ENCODE data around the gene PRKAR2B.

Gene PRKAR2B

DNA sequence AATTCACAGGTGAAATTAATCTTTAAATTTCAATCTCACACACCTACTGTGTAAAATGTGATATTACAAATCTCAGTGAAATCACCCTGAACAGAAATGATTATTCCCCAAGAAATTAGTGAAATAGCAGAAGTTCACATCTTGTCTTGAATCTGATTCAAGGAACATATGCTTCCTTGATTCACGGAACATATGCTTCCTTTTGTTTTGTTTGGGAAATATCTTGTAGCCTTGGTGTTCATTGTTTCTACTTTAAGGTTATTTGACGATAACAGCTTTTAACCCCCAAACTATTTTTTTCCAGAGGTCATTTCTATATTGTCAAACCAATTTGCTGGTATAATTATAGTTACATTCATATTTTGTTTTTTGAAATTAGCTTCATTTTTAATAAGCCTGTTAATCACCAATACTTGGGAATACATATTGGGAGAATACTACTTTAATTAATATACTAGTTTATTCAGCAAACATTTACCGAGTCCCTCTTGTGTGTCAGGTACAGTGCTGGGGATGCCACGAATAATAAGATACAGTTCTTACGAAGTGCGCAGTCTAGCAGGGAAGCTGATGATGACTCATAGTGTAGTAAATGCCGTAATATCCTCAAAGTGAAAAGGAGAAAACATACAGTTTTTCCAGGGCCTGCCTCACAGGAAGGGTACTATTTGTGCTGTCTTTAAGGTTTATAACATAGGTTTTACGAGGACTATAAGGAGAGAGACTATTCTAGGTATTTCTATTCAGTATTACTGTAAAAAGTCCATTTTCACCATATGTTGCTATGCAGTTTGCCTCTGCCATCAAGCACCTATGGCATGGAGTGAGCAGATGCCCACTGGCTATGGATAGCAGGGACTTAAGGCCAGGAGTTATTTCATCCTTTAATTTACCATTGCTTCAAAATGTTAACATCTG, 32.5 kb downstream of the PRKAR2B start:
- TF ChIP-seq REST (IDR thresholded peaks at IDR 0.05; ENCODE audit: insufficient read depth in 1 of 2, low read depth in 2 of 2, low read length in 2 of 2) (no peak), TAF1 (IDR thresholded peaks at IDR 0.05; ENCODE audit: borderline replicate concordance, insufficient read depth, low read length) (no peak), SIN3A (IDR thresholded peaks at IDR 0.05; ENCODE audit: borderline replicate concordance, insufficient read depth, low read length) (no peak), POLR2AphosphoS5 (IDR thresholded peaks at IDR 0.05; ENCODE audit: low read depth, low read length) (no peak), FOXP2 (optimal IDR thresholded peaks at IDR 0.05; ENCODE audit: borderline replicate concordance, extremely low read depth, extremely low read length, insufficient read depth) (no peak)

DNA sequence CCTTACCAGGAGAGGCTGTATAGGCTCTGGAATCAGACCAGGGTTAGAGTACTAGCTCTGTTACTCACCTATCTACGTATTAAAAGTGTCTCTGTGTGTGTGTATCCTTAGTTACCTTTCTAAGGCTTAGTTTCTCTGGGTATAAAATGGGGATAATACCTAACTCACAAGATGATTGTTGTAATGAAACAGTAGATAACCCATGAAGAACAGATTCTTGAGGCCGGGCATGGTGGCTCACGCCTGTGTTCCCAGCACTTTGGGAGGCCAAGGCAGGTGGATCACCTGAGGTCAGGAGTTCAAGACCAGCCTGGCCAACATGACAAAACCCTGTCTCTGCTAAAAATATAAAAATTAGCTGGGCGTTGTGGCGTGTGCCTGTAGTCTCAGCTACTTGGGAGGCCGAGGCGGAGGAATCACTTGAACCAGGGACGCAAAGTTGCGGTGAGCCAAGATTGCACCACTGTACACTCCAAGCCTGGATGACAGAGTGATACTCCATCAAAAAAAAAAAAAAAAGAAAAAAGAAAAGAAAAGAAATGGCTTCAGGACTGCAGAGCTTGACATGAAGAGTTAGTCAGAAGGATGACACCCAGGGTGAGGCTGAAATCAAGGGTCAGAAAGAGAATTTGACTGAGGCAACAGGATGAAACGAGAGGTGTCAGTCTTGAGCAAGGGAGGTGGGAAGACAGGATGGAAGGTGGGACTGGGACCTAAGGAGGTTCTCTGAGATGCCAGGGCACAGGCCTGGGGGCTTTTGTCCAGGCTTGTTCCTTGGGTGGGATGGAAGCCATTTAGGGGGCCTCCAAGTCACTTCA, 33.4 kb downstream of the PRKAR2B start:
- TF ChIP-seq POLR2AphosphoS5 (IDR thresholded peaks at IDR 0.05; ENCODE audit: low read depth, low read length) (no peak), FOXP2 (optimal IDR thresholded peaks at IDR 0.05; ENCODE audit: borderline replicate concordance, extremely low read depth, extremely low read length, insufficient read depth) (no peak), TAF1 (IDR thresholded peaks at IDR 0.05; ENCODE audit: borderline replicate concordance, insufficient read depth, low read length) (no peak), REST (IDR thresholded peaks at IDR 0.05; ENCODE audit: insufficient read depth in 1 of 2, low read depth in 2 of 2, low read length in 2 of 2) (no peak), SIN3A (IDR thresholded peaks at IDR 0.05; ENCODE audit: borderline replicate concordance, insufficient read depth, low read length) (no peak)

DNA sequence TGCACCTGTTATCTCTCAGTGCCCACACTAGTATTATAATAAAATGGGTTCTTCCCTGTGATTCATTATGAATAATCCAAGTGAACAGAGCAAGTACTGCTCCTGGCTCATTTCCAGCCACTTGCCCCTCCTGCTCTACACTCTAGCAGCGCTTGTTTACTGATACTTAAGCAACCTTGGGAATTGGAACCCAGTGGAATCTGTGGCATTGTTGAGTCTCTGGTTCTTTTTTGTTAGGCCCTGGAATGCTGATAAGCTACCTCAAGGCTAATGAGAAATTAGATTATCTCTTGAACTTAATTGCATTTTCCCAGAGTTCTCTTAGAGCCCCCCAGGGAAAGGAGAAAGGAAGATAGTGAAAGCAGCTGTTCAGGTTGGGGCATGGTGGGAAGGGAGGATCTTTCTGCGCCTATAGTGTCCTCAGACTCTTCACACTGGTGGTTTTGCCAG, 34.0 kb downstream of the PRKAR2B start:
- TF ChIP-seq FOXP2 (optimal IDR thresholded peaks at IDR 0.05; ENCODE audit: borderline replicate concordance, extremely low read depth, extremely low read length, insufficient read depth) (no peak), REST (IDR thresholded peaks at IDR 0.05; ENCODE audit: insufficient read depth in 1 of 2, low read depth in 2 of 2, low read length in 2 of 2) (no peak)

- TF ChIP-seq REST (IDR thresholded peaks at IDR 0.05; ENCODE audit: insufficient read depth in 1 of 2, low read depth in 2 of 2, low read length in 2 of 2) (no peak), POLR2AphosphoS5 (IDR thresholded peaks at IDR 0.05; ENCODE audit: low read depth, low read length) (no peak), FOXP2 (optimal IDR thresholded peaks at IDR 0.05; ENCODE audit: borderline replicate concordance, extremely low read depth, extremely low read length, insufficient read depth) (no peak), TAF1 (IDR thresholded peaks at IDR 0.05; ENCODE audit: borderline replicate concordance, insufficient read depth, low read length) (no peak), SIN3A (IDR thresholded peaks at IDR 0.05; ENCODE audit: borderline replicate concordance, insufficient read depth, low read length) (no peak)
These were observed 34.9 kb downstream of the PRKAR2B start for GRCh38 chr7:107079212-107079940.

All from PFSK-1 (cell line).